ENCODE measurements around the gene USP16.

GRCh38 chr21:29022166-29022565, 2.3 kb upstream of the USP16 start:
- TF ChIP-seq EZH2 (IDR thresholded peaks at IDR 0.05; ENCODE audit: insufficient read depth, poor library complexity, severe bottlenecking) (no peak), EZH2phosphoT487 (IDR thresholded peaks at IDR 0.05; ENCODE audit: insufficient read depth, low read depth) (no peak)

All from GM23248 (cell line).